Loucy (cell line): Measurements from ENCODE around the gene CYP2W1.

ENCODE experiments used
- H2AFZ ChIP-seq: fragments of 200-600 bp; sonication (generic); 2 replicates; pipeline ENCODE4 v1.6.0; 2016; ENCODE audit warnings: antibody characterized with exemption, mild to moderate bottlenecking, low read length, moderate library complexity
- H3F3A ChIP-seq: fragments of 200-600 bp; 2 replicates; pipeline ENCODE4 v1.6.0; 2016; ENCODE audit warnings: antibody characterized with exemption, low read depth, mild to moderate bottlenecking
- H3K27me3 ChIP-seq: fragments of 200-600 bp; sonication (generic); 2 replicates; pipeline ENCODE4 v1.6.1; 2014; ENCODE audit warnings: low read length, mild to moderate bottlenecking; ENCODE audit not compliant: insufficient read depth, poor library complexity, severe bottlenecking
- H3K36me3 ChIP-seq: fragments of 200-600 bp; sonication (generic); 2 replicates; pipeline ENCODE4 v1.6.1; 2016; ENCODE audit warnings: low read length; ENCODE audit not compliant: insufficient read depth
- H3K4me1 ChIP-seq: fragments of 200-600 bp; sonication (generic); 2 replicates; pipeline ENCODE4 v1.5.1; 2014; ENCODE audit warnings: low read length, mild to moderate bottlenecking; ENCODE audit not compliant: insufficient read depth, poor library complexity, severe bottlenecking
- H3K4me2 ChIP-seq: fragments of 200-600 bp; sonication (generic); 2 replicates; pipeline ENCODE4 v1.6.0; 2014; ENCODE audit warnings: antibody characterized with exemption, low read length, low read depth, mild to moderate bottlenecking; ENCODE audit not compliant: poor library complexity, severe bottlenecking
- H3K4me3 ChIP-seq: fragments of 200-600 bp; sonication (generic); 2 replicates; pipeline ENCODE4 v1.5.1; 2014; ENCODE audit warnings: low read length, mild to moderate bottlenecking, mixed read lengths; ENCODE audit not compliant: poor library complexity, severe bottlenecking
- H3K79me2 ChIP-seq: fragments of 200-600 bp; sonication (generic); 2 replicates; pipeline ENCODE4 v1.6.1; 2014; ENCODE audit warnings: low read length; ENCODE audit not compliant: insufficient read depth
- H3K9ac ChIP-seq: fragments of 200-600 bp; sonication (generic); 2 replicates; pipeline ENCODE4 v1.6.0; 2014; ENCODE audit warnings: mild to moderate bottlenecking, low read depth, low read length, moderate library complexity; ENCODE audit not compliant: poor library complexity, severe bottlenecking
- H3K9me2 ChIP-seq: fragments of 200-600 bp; sonication (generic); replicated peaks from 2 replicates; pipeline ENCODE4 v1.6.1; 2016; ENCODE audit warnings: low read depth, low read length, mixed read lengths
- H3K9me3 ChIP-seq: fragments of 200-600 bp; sonication (generic); 2 replicates; pipeline ENCODE4 v1.6.1; 2014; ENCODE audit warnings: mild to moderate bottlenecking, antibody characterized with exemption, low read length, low read depth; ENCODE audit not compliant: insufficient read depth
- H4K20me1 ChIP-seq: fragments of 200-600 bp; sonication (generic); 2 replicates; pipeline ENCODE4 v1.6.0; 2014; ENCODE audit warnings: antibody characterized with exemption, low read length, mild to moderate bottlenecking; ENCODE audit not compliant: insufficient read depth, poor library complexity, severe bottlenecking
- CTCF ChIP-seq: fragments of 200-600 bp; sonication (generic); conservative IDR thresholded peaks from 2 replicates; pipeline ENCODE4 v1.5.1; 2014; ENCODE audit warnings: mild to moderate bottlenecking, antibody characterized with exemption, low read length
- EZH2phosphoT487 ChIP-seq: fragments of 200-600 bp; IDR thresholded peaks from 2 replicates; pipeline ENCODE4 v1.6.1; 2018; ENCODE audit warnings: antibody characterized with exemption, mild to moderate bottlenecking, moderate library complexity, borderline replicate concordance

The CYP2W1 gene

GRCh38 chr7:944744-945143 lies 38.2 kb upstream of the CYP2W1 start:
- no peaks in the 10 kb centered on the region; the same call in 1 of the 2 replicates for H3K9me3 ChIP-seq
- no peaks in the 10 kb centered on the region for H3K4me1 ChIP-seq
- H3K4me3 ChIP-seq = no peak overlapping the region
- TF ChIP-seq CTCF (no peak), EZH2phosphoT487 (no peak)
- no peaks in the 10 kb centered on the region for H3K27me3 ChIP-seq
- no peak overlapping the region for H2AFZ ChIP-seq
- no peaks in the 10 kb centered on the region for H3K36me3 ChIP-seq
- no peaks in the 10 kb centered on the region for H3K79me2 ChIP-seq
- H3K9me2 ChIP-seq = no peaks in the 10 kb centered on the region
- H4K20me1 ChIP-seq = no peaks in the 10 kb centered on the region
- no peak overlapping the region for H3K4me2 ChIP-seq
- H3F3A ChIP-seq = no peaks in the 10 kb centered on the region
- H3K9ac ChIP-seq = no peak overlapping the region

- no peaks in the 10 kb centered on the region for H3K9me3 ChIP-seq
- no peak overlapping the region for H3K9ac ChIP-seq
- no peak overlapping the region for H3K4me3 ChIP-seq
- H3K9me2 ChIP-seq = no peaks in the 10 kb centered on the region
- no peak overlapping the region for H3K4me2 ChIP-seq
- no peaks in the 10 kb centered on the region for H4K20me1 ChIP-seq
- no peaks in the 10 kb centered on the region for H3F3A ChIP-seq
- no peak overlapping the region for H2AFZ ChIP-seq
- H3K4me1 ChIP-seq = no peaks in the 10 kb centered on the region
- H3K79me2 ChIP-seq = no peaks in the 10 kb centered on the region
- TF ChIP-seq CTCF (no peak), EZH2phosphoT487 (no peak)
- no peaks in the 10 kb centered on the region for H3K36me3 ChIP-seq
- no peaks in the 10 kb centered on the region for H3K27me3 ChIP-seq
Observed at GRCh38 chr7:945147-945555, 37.8 kb upstream of the CYP2W1 start.

GRCh38 chr7:945556-946255 lies 37.3 kb upstream of the CYP2W1 start:
- Histone ChIP-seq H2AFZ (no peak overlapping the region), H3K9me3 (no peaks in the 10 kb centered on the region), H3K36me3 (no peaks in the 10 kb centered on the region), H3K79me2 (no peaks in the 10 kb centered on the region), H3K4me3 (no peak overlapping the region), H3K9ac (no peak overlapping the region), H4K20me1 (no peaks in the 10 kb centered on the region), H3K4me1 (no peaks in the 10 kb centered on the region), H3F3A (no peaks in the 10 kb centered on the region), H3K27me3 (no peaks in the 10 kb centered on the region), H3K4me2 (no peak overlapping the region), H3K9me2 (no peaks in the 10 kb centered on the region)
- no peak for TF ChIP-seq CTCF
- TF ChIP-seq EZH2phosphoT487 = no peak
